Measurements from ENCODE around the gene VASH2. TPM values are rescaled to one million over a fixed set of nuclear protein-coding genes. Genes with fewer than 3 reads are reported as not detected.

VASH2 gene
- total and polyA plus RNA-seq, 12 donors, result 0.37 to 1.2 (median 0.73) TPM

- WGBS, 2 donors, result 89 to 92% methylated on average over 10 of the region's 10 CpGs
- Histone ChIP-seq H3K4me3 (no peak overlapping the region), H3K4me1 (peaks cover 0 to 13% (median 8%) of the 10 kb centered on the region in 9 donors), H3K9me3 (no peaks in the 10 kb centered on the region), H3K27me3 (peaks cover 0 to 9% (median 0%) of the 10 kb centered on the region in 7 donors), H3K27ac (no peak overlapping the region), H3K36me3 (no peaks in the 10 kb centered on the region)
- intact Hi-C loops (cut with DNase I), result no loop called here
- ATAC-seq (no peak), DNase-seq (no peak)
- TF ChIP-seq, protein P1, sequence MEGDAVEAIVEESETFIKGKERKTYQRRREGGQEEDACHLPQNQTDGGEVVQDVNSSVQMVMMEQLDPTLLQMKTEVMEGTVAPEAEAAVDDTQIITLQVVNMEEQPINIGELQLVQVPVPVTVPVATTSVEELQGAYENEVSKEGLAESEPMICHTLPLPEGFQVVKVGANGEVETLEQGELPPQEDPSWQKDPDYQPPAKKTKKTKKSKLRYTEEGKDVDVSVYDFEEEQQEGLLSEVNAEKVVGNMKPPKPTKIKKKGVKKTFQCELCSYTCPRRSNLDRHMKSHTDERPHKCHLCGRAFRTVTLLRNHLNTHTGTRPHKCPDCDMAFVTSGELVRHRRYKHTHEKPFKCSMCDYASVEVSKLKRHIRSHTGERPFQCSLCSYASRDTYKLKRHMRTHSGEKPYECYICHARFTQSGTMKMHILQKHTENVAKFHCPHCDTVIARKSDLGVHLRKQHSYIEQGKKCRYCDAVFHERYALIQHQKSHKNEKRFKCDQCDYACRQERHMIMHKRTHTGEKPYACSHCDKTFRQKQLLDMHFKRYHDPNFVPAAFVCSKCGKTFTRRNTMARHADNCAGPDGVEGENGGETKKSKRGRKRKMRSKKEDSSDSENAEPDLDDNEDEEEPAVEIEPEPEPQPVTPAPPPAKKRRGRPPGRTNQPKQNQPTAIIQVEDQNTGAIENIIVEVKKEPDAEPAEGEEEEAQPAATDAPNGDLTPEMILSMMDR (IDR thresholded peaks at IDR 0.05), result no peak
Observed at GRCh38 chr1:212975111-212975918, 25.0 kb downstream of the VASH2 start.

DNA sequence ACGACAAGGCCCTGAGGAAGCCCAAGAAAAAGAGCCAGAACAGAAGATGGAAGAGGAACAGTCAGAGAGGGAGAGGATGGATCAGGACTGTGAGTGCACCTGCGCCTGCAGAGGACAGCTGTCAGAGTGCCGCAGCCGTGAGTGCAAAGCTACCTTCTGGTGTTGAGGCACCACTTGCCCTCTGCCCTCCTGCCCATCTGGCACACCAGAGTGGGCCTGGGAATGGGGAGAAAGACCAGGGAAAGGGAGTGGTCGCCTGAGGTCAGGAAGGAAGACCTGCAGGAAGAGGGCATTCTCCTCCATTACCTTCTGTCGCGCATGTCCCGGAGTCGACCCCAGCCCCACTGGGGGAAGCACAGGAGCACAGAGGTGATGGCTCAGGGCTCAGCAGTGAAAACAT is 26.2 kb downstream of the VASH2 start:
- H3K4me3 ChIP-seq, result no peak overlapping the region
- H3K4me1 ChIP-seq, result peaks cover 5 to 26% (median 21%) of the 10 kb centered on the region in 9 donors
- WGBS, 2 donors, result 92% methylated on average over 9 of the region's 9 CpGs
- no peaks in the 10 kb centered on the region for H3K9me3 ChIP-seq
- intact Hi-C loops (cut with DNase I), result no loop called here
- ATAC-seq (no peak), DNase-seq (no peak)
- H3K27me3 ChIP-seq, result no peaks in the 10 kb centered on the region
- H3K27ac ChIP-seq, result no peak overlapping the region
- no peaks in the 10 kb centered on the region for H3K36me3 ChIP-seq
- TF ChIP-seq, protein P1 (IDR thresholded peaks at IDR 0.05), result no peak

- WGBS, 2 donors, result 82% methylated on average over 16 of the region's 16 CpGs
- H3K4me3 ChIP-seq, result no peak overlapping the region
- H3K4me1 ChIP-seq, result peaks cover 7 to 37% (median 26%) of the 10 kb centered on the region in 9 donors
- H3K27ac ChIP-seq, result no peak overlapping the region
- TF ChIP-seq, protein P1 (IDR thresholded peaks at IDR 0.05), result no peak
- intact Hi-C loops (cut with DNase I), result no loop called here
- ATAC-seq (no peak), DNase-seq (no peak)
- H3K9me3 ChIP-seq, result no peaks in the 10 kb centered on the region
- no peaks in the 10 kb centered on the region for H3K27me3 ChIP-seq
- no peaks in the 10 kb centered on the region for H3K36me3 ChIP-seq
Observed at GRCh38 chr1:212977781-212978645, 27.7 kb downstream of the VASH2 start.

DNA sequence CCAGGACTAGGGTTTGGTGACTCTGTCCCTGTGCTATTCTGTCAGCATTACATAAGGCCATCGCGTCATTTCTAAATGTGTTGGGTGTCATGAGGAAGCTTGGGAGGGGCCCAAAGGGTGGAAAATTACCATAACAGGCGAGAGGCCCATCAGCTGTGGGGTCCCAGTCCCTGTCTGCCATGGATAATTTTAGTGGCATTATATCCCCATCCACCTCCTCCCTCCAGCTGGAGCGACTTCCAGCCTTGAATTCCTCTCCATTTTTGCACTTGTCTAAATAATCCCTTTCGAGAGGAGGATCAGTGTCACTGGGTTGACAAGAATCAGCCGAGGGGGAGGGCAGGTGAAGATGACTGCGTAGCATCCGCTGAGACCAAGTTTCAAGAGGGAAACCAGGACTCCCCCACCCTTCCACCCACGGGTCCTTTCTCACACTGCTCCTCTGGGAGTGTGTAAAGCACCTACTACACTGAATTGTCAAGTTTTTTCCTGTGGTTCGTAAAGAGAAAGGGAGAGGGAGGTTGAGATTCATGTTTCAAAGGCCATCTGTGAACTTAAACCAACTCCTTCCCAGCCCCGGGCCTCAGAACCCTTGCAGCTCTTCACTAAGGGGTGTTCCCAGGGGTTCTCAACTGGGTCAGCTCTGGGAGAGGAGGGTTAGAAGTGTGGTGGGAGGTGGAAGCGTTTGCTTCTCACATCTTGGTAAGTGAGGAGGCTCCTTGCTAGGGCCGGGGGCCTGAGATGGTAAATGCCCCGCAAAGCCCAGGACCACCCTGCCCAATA is 29.2 kb downstream of the VASH2 start:
- ATAC-seq (peak in 3 of 8 donors; percentile 19 to 34 (median 29)), DNase-seq (no peak)
- WGBS, 2 donors, result 73 to 79% methylated on average over 14 of the region's 14 CpGs
- TF ChIP-seq, protein P1 (IDR thresholded peaks at IDR 0.05), result no peak
- H3K4me3 ChIP-seq, result no peak overlapping the region
- no peaks in the 10 kb centered on the region for H3K36me3 ChIP-seq
- peaks cover 7 to 37% (median 26%) of the 10 kb centered on the region in 9 donors for H3K4me1 ChIP-seq
- H3K27ac ChIP-seq, result peak overlapping the region in 3 of 10 donors; percentile 4 to 63 (median 41)
- H3K27me3 ChIP-seq, result no peaks in the 10 kb centered on the region
- no peaks in the 10 kb centered on the region for H3K9me3 ChIP-seq
- intact Hi-C loops (cut with DNase I), result loop anchor here in 2 of 10 donors (10.0 kb wide), 2 partner anchors 155 to 325 kb away; no protein-coding TSS in a partner anchor

Measured in heart right ventricle (tissue), 16 donors.